ENCODE results near the gene SAMHD1.
"Not testable (repeated sequence)": the region's sequence is repeated elsewhere in the genome, so short reads cannot be mapped to it uniquely, and the experiment has no call there.

SAMHD1 gene

DNA sequence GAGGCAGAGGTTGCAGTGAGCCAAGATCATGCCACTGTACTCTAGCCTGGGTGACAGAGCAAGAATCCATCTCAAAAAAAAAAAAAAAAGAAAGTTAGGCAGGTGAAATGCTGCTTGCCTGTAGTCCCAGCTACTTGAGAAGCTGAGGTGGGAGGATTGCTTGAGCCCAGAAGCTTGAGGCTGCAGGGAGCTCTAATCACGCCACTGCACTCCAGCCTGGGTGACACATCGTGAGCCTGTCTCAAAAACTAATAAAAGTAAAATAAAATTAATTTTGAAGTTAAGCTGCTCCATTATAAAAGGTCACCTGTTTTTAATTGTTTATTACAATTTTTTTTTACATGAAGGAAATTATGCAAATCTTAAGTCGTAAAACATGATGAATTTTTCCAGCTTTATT lies 23.2 kb upstream of the SAMHD1 start:
- peaks cover 2% of the 10 kb centered on the region for H3K4me1 ChIP-seq (ENCODE audit: control insufficient read depth, insufficient read depth, low read length)
- H3K9me3 ChIP-seq (ENCODE audit: control insufficient read depth, low read length): no peaks in the 10 kb centered on the region
- H3K36me3 ChIP-seq (ENCODE audit: control insufficient read depth, insufficient read depth, low read length, severe bottlenecking): no peaks in the 10 kb centered on the region
- no peaks in the 10 kb centered on the region for H3K27me3 ChIP-seq (replicated peaks; ENCODE audit: control insufficient read depth, insufficient read depth, low read length)
- H3K9ac ChIP-seq (ENCODE audit: low read length): no peak overlapping the region
- H3K4me3 ChIP-seq (ENCODE audit: low read length): no peak overlapping the region
- no peak for DNase-seq (ENCODE audit: low read depth)

DNA sequence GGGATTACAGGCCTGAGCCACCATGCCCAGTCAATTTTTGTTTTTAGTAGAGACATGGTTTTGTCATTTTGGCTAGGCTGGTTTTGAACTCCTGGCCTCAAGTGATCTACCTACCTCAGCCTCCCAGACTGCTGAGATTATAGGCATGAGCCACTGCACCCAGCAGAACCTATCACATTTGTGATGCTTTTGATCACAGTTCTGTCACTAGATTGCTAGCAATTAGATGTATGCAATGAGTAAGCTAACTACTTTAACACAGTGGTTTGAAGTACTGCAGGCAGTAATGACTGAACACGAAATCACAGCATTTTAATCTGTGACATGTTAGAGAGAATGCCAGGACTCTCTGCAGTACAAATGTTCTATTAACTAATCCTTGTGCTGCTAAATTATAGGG lies 19.6 kb upstream of the SAMHD1 start:
- H3K9ac ChIP-seq (ENCODE audit: low read length): no peak overlapping the region
- no peak overlapping the region for H3K4me3 ChIP-seq (ENCODE audit: low read length)

DNA sequence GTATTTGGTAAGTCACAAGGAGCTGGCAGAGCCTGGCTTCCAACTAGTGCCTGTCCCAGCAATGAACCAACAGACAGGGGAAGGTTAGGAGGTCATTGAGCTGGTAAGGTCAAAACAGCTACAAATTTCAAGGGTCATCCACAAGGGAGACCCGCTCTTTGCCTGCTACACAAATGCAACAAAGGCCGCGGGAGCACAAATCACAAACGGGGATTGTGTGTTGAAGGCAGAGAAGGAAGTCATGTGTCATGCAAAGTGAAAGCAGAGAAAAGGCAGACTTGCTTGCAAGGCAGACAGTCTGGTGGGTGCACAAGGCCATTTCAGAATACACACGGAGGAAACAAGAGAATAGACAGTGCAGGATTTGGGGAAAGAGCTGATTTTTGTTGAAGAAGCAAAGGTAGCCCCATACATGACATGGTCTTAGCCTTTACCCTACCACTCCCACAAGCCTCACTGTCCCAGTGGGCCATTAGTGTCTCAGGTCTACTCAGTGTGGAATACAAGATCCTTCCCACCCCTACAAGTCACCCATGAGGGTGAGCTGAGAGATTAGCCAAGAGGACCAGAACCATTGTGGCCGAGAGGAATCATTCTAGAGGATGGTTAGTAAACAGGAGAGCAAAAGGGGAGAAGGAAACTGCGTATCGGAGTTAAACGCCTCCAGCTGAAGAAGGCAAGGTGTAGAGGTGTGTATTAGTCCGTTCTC lies 18.1 kb upstream of the SAMHD1 start:
- Histone ChIP-seq H3K9me3 (ENCODE audit: control insufficient read depth, low read length) (no peaks in the 10 kb centered on the region), H3K4me3 (ENCODE audit: low read length) (no peak overlapping the region), H3K27me3 (replicated peaks; ENCODE audit: control insufficient read depth, insufficient read depth, low read length) (no peaks in the 10 kb centered on the region), H3K4me1 (ENCODE audit: control insufficient read depth, insufficient read depth, low read length) (peaks cover 3% of the 10 kb centered on the region), H3K9ac (ENCODE audit: low read length) (no peak overlapping the region), H3K36me3 (ENCODE audit: control insufficient read depth, insufficient read depth, low read length, severe bottlenecking) (no peaks in the 10 kb centered on the region)
- no peak for DNase-seq (ENCODE audit: low read depth)

More for the DNA sequence above, 19.6 kb upstream of the SAMHD1 start:
- H3K27me3 ChIP-seq (replicated peaks; ENCODE audit: control insufficient read depth, insufficient read depth, low read length): no peaks in the 10 kb centered on the region
- peaks cover 3% of the 10 kb centered on the region for H3K4me1 ChIP-seq (ENCODE audit: control insufficient read depth, insufficient read depth, low read length)
- H3K36me3 ChIP-seq (ENCODE audit: control insufficient read depth, insufficient read depth, low read length, severe bottlenecking): no peaks in the 10 kb centered on the region
- no peaks in the 10 kb centered on the region for H3K9me3 ChIP-seq (ENCODE audit: control insufficient read depth, low read length)
- no peak for DNase-seq (ENCODE audit: low read depth)

DNA sequence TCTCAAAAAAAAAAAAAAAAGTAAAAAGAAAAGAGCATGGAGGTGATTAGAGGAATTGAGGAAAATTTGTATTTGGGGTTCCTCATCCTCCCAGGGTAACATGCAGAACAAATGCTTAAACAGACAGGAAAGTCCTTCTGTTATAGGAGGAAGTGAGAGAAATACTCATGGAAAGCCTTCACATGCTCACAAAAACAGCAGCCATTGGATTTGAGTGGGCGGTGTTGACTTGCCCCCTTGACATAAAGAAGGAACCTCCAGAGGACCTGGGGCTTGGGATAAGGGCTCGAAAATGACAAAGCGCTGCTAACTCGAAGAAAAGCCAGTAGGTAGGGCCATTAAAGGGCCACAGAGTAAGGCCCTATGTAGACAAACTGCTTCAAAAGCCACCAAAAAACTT lies 17.5 kb upstream of the SAMHD1 start:
- DNase-seq (ENCODE audit: low read depth): no peak
- Histone ChIP-seq H3K9ac (ENCODE audit: low read length) (no peak overlapping the region), H3K4me3 (ENCODE audit: low read length) (no peak overlapping the region), H3K4me1 (ENCODE audit: control insufficient read depth, insufficient read depth, low read length) (peaks cover 3% of the 10 kb centered on the region), H3K9me3 (ENCODE audit: control insufficient read depth, low read length) (no peaks in the 10 kb centered on the region), H3K36me3 (ENCODE audit: control insufficient read depth, insufficient read depth, low read length, severe bottlenecking) (no peaks in the 10 kb centered on the region), H3K27me3 (replicated peaks; ENCODE audit: control insufficient read depth, insufficient read depth, low read length) (no peaks in the 10 kb centered on the region)

DNA sequence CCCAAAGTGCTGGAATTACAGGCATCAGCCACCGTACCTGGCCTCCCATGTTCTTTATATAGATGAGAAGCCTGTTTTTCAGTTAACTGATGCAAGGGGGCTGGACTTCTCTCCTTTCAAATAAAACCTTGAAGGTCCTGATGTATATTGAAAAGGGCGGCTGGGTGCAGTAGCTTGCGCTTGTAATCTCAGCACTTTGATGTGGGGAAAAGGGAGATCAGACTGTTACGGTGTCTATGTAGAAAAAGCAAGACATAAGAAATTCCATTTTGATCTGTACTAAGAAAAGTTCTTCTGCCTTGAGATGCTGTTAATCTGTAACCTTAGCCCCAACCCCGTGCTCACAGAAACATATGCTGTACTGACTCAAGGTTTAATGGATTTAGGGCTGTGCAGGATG lies 16.1 kb upstream of the SAMHD1 start:
- H3K36me3 ChIP-seq (ENCODE audit: control insufficient read depth, insufficient read depth, low read length, severe bottlenecking): no peaks in the 10 kb centered on the region
- DNase-seq (ENCODE audit: low read depth): no peak
- H3K27me3 ChIP-seq (replicated peaks; ENCODE audit: control insufficient read depth, insufficient read depth, low read length): no peaks in the 10 kb centered on the region
- peaks cover 3% of the 10 kb centered on the region for H3K4me1 ChIP-seq (ENCODE audit: control insufficient read depth, insufficient read depth, low read length)
- no peak overlapping the region for H3K4me3 ChIP-seq (ENCODE audit: low read length)
- H3K9me3 ChIP-seq (ENCODE audit: control insufficient read depth, low read length): peaks cover 5% of the 10 kb centered on the region
- no peak overlapping the region for H3K9ac ChIP-seq (ENCODE audit: low read length)

DNA sequence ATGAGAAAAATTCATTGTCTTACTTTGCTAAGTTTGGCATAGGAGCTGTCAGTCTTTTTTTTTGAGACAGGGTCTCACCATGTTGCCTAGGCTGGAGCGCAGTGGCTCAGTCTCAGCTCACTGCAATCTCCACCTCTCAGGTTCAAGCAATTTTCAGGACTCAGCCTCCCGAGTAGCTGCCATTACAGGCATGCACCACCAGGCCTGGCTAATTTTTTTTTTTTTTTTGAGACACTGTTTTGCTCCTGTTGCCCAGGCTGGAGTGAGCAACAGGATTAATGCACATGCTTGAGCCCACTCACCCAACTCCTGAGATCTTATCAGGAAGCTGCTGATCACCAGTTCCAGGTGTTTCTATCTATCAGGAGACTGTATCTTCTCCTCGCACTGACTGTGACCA lies 15.5 kb upstream of the SAMHD1 start:
- not testable (repeated sequence) for H3K4me3 ChIP-seq (ENCODE audit: low read length); H3K36me3 ChIP-seq (ENCODE audit: control insufficient read depth, insufficient read depth, low read length, severe bottlenecking); H3K4me1 ChIP-seq (ENCODE audit: control insufficient read depth, insufficient read depth, low read length); H3K27me3 ChIP-seq (replicated peaks; ENCODE audit: control insufficient read depth, insufficient read depth, low read length); H3K9ac ChIP-seq (ENCODE audit: low read length); DNase-seq (ENCODE audit: low read depth)
- H3K9me3 ChIP-seq (ENCODE audit: control insufficient read depth, low read length): peaks cover 12% of the 10 kb centered on the region

DNA sequence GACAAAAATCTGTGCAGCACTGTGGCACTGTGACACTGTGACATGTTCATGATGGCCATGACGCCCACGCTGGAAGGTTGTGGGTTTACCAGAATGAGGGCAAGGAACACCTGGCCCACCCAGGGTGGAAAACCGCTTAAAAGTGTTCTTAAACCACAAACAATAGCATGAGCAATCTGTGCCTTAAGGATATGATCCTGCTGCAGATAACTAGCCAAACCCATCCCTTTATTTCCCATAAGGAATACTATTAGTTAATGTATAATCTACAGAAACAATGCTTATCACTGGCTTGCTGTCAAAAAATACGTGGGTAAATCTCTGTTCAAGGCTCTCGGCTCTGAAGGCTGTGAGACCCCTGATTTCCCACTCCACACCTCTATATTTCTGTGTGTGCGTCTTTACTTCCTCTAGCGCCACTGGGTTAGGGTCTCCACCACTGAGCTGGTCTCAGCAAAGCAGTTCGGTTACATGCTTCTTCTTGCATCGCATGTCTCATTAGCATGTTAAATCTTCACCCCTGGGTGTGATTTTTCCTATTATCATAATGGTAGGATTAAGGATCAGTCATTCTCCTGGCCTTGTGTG lies 10.9 kb upstream of the SAMHD1 start:
- DNase-seq (ENCODE audit: low read depth); H3K9ac ChIP-seq (ENCODE audit: low read length); H3K36me3 ChIP-seq (ENCODE audit: control insufficient read depth, insufficient read depth, low read length, severe bottlenecking); H3K4me3 ChIP-seq (ENCODE audit: low read length); H3K4me1 ChIP-seq (ENCODE audit: control insufficient read depth, insufficient read depth, low read length); H3K27me3 ChIP-seq (replicated peaks; ENCODE audit: control insufficient read depth, insufficient read depth, low read length): not testable (repeated sequence)
- H3K9me3 ChIP-seq (ENCODE audit: control insufficient read depth, low read length): peaks cover 12% of the 10 kb centered on the region

DNA sequence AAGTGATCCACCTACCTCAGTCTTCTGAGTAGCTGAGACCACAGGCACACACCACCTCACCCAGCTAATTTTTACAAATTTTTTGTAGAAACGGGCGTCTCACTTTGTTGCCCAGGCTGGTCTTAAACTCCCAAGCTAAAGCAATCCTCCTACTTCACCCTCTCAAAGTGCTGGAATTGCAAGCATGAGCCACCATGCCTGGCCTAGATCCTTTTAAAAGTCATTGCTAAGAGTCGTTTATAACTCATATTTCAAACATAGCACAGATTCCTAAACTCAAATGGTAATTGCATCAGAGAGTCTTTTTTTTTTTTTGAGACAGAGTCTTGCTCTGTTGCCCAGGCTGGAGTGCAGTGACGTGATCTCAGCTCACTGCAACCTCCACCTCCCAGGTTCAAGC lies 7.7 kb upstream of the SAMHD1 start:
- H3K27me3 ChIP-seq (replicated peaks; ENCODE audit: control insufficient read depth, insufficient read depth, low read length): no peaks in the 10 kb centered on the region
- peaks cover 12% of the 10 kb centered on the region for H3K9me3 ChIP-seq (ENCODE audit: control insufficient read depth, low read length)
- no peak overlapping the region for H3K9ac ChIP-seq (ENCODE audit: low read length)
- peaks cover 15% of the 10 kb centered on the region for H3K4me1 ChIP-seq (ENCODE audit: control insufficient read depth, insufficient read depth, low read length)
- H3K4me3 ChIP-seq (ENCODE audit: low read length): no peak overlapping the region
- H3K36me3 ChIP-seq (ENCODE audit: control insufficient read depth, insufficient read depth, low read length, severe bottlenecking): no peaks in the 10 kb centered on the region
- DNase-seq (ENCODE audit: low read depth): peak; percentile 62

DNA sequence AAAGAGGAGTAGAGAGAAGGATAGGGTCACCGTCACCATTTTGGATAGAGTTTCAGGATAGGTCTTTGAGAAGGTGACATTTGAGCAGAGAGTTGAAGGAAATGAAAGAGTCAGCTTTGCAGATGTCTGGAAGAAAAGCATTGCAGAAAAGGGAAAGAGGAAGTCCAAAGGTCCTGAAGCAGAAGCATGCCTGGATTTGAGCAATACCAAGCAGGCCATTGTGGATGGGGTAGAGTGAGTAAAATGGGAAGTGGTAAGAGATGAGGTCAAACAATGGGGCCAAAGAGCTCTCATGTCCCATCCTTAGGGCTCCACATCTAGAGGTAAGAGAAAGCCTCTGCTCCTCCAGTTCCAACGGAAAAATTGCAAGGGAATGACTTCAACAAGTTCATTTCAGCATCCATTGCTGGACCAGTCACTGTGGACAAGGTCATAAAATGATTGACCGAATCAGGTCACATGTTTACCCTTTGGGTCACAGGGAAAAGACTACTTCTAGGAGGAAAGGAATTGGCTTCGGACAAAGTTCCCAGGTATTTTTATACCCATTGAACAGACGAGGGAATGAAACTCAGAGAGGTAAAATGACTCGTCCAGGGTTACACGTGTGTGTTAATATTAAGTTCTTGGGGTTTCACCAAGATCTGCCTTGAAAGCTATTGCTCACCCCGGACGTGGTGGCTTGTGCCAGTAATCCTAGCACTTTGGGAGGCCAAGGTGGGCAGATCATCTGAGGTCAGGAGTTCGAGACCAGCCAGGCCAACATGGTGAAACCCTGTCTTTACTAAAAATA lies 6.6 kb upstream of the SAMHD1 start:
- Histone ChIP-seq H3K9me3 (ENCODE audit: control insufficient read depth, low read length) (peaks cover 11% of the 10 kb centered on the region), H3K4me1 (ENCODE audit: control insufficient read depth, insufficient read depth, low read length) (peaks cover 16% of the 10 kb centered on the region), H3K9ac (ENCODE audit: low read length) (no peak overlapping the region), H3K4me3 (ENCODE audit: low read length) (no peak overlapping the region), H3K27me3 (replicated peaks; ENCODE audit: control insufficient read depth, insufficient read depth, low read length) (no peaks in the 10 kb centered on the region), H3K36me3 (ENCODE audit: control insufficient read depth, insufficient read depth, low read length, severe bottlenecking) (no peaks in the 10 kb centered on the region)
- no peak for DNase-seq (ENCODE audit: low read depth)

DNA sequence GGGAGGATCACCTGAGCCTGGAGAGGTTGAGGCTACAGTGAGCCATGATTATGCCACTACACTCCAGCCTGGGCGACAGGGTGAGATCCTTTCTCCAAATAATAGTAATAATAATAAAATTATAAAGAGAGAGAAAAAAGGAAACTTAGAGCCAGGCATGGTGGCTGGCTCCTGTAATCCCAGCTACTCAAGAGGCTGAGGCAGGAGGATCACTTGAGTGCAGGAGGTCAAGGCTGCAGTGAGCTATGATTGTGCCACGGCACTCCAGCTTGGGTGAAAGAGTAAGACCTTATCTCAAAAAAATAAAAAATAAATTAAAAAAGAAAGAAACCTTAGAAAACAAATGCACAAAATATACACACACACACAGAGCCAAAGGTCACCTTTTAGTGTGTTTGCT lies 5.2 kb upstream of the SAMHD1 start:
- H3K4me3 ChIP-seq (ENCODE audit: low read length): no peak overlapping the region
- H3K36me3 ChIP-seq (ENCODE audit: control insufficient read depth, insufficient read depth, low read length, severe bottlenecking): no peaks in the 10 kb centered on the region
- DNase-seq (ENCODE audit: low read depth): no peak
- no peak overlapping the region for H3K9ac ChIP-seq (ENCODE audit: low read length)
- H3K9me3 ChIP-seq (ENCODE audit: control insufficient read depth, low read length): no peaks in the 10 kb centered on the region
- H3K4me1 ChIP-seq (ENCODE audit: control insufficient read depth, insufficient read depth, low read length): peaks cover 23% of the 10 kb centered on the region
- no peaks in the 10 kb centered on the region for H3K27me3 ChIP-seq (replicated peaks; ENCODE audit: control insufficient read depth, insufficient read depth, low read length)

DNA sequence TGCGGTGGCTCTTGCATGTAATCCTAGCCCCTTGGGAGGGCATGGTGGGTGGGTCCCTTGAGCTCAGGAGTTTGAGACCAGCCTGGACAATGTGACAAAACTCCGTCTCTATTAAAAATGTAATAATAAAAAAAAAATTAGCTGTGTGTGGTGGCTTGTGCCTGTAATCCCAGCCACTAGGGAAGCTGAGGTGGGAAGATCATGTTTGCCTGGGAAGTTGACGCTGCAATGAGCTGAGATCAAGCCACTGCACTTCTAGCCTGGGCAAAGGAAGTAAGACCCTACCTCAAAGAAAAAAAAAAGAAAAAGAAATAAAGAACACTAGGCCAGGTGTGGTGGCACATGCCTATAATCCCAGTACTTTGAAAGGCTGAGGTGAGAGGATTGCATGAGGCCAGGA lies 4.5 kb upstream of the SAMHD1 start:
- H3K36me3 ChIP-seq (ENCODE audit: control insufficient read depth, insufficient read depth, low read length, severe bottlenecking): no peaks in the 10 kb centered on the region
- no peaks in the 10 kb centered on the region for H3K9me3 ChIP-seq (ENCODE audit: control insufficient read depth, low read length)
- peaks cover 23% of the 10 kb centered on the region for H3K4me1 ChIP-seq (ENCODE audit: control insufficient read depth, insufficient read depth, low read length)
- no peak for DNase-seq (ENCODE audit: low read depth)
- H3K9ac ChIP-seq (ENCODE audit: low read length): no peak overlapping the region
- no peaks in the 10 kb centered on the region for H3K27me3 ChIP-seq (replicated peaks; ENCODE audit: control insufficient read depth, insufficient read depth, low read length)
- no peak overlapping the region for H3K4me3 ChIP-seq (ENCODE audit: low read length)

Data from adipocyte (in vitro differentiated cells).